ENCODE data around the gene GALNT2.

The GALNT2 gene

GRCh38 chr1:230170153-230170547 lies 103.1 kb downstream of the GALNT2 start:
- peaks cover 20 to 25% of the 10 kb centered on the region in 2 donors for H3K4me1 ChIP-seq (ENCODE audit: control insufficient read depth in 1 of 2, insufficient read depth in 2 of 2, low read length in 2 of 2)
- H3K27me3 ChIP-seq (ENCODE audit: control insufficient read depth in 1 of 2, insufficient read depth in 2 of 2, low read length in 2 of 2) = no peaks in the 10 kb centered on the region
- H3K27ac ChIP-seq (ENCODE audit: low read depth, low read length) = peak overlapping the region; percentile 68
- H3K4me3 ChIP-seq (ENCODE audit: low read depth in 1 of 2, low read length in 2 of 2) = peak overlapping the region; percentile 49 to 59
- H3K9ac ChIP-seq (ENCODE audit: low read depth in 1 of 2, low read length in 2 of 2) = peak overlapping the region; percentile 45
- H3K36me3 ChIP-seq (ENCODE audit: control insufficient read depth in 1 of 2, insufficient read depth in 2 of 2, low read length in 2 of 2) = no peaks in the 10 kb centered on the region
- no peaks in the 10 kb centered on the region for H3K9me3 ChIP-seq (ENCODE audit: control insufficient read depth in 1 of 2, low read length in 2 of 2)

DNA sequence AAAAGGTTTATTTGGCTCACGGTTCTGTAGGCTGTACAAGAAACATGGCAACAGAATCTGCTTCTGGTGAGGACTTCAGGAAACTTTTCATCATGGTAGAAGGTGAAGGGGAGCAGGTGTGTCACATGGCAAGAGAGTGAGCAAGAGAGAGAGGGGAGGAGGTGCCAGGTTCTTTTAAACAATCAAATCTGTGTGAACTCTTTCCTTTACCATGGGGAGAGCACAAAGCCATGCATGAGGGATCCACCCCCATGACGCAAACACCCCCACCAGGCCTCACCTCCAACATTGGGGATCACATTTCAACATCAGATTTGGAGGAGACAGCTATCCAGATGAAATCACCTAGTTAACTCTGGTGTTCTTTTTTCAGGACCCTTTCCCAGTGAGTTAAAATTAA lies 103.6 kb downstream of the GALNT2 start:
- Histone ChIP-seq H3K27ac (ENCODE audit: low read depth, low read length) (no peak overlapping the region), H3K36me3 (ENCODE audit: control insufficient read depth in 1 of 2, insufficient read depth in 2 of 2, low read length in 2 of 2) (no peaks in the 10 kb centered on the region), H3K4me3 (ENCODE audit: low read depth in 1 of 2, low read length in 2 of 2) (no peak overlapping the region), H3K9me3 (ENCODE audit: control insufficient read depth in 1 of 2, low read length in 2 of 2) (no peaks in the 10 kb centered on the region), H3K9ac (ENCODE audit: low read depth in 1 of 2, low read length in 2 of 2) (no peak overlapping the region), H3K27me3 (ENCODE audit: control insufficient read depth in 1 of 2, insufficient read depth in 2 of 2, low read length in 2 of 2) (no peaks in the 10 kb centered on the region), H3K4me1 (ENCODE audit: control insufficient read depth in 1 of 2, insufficient read depth in 2 of 2, low read length in 2 of 2) (peaks cover 24 to 30% of the 10 kb centered on the region in 2 donors)

- Histone ChIP-seq H3K27ac (ENCODE audit: low read depth, low read length) (no peak overlapping the region), H3K36me3 (ENCODE audit: control insufficient read depth in 1 of 2, insufficient read depth in 2 of 2, low read length in 2 of 2) (no peaks in the 10 kb centered on the region), H3K4me3 (ENCODE audit: low read depth in 1 of 2, low read length in 2 of 2) (no peak overlapping the region), H3K9ac (ENCODE audit: low read depth in 1 of 2, low read length in 2 of 2) (no peak overlapping the region), H3K9me3 (ENCODE audit: control insufficient read depth in 1 of 2, low read length in 2 of 2) (no peaks in the 10 kb centered on the region), H3K4me1 (ENCODE audit: control insufficient read depth in 1 of 2, insufficient read depth in 2 of 2, low read length in 2 of 2) (peaks cover 28 to 37% of the 10 kb centered on the region in 2 donors), H3K27me3 (ENCODE audit: control insufficient read depth in 1 of 2, insufficient read depth in 2 of 2, low read length in 2 of 2) (no peaks in the 10 kb centered on the region)
Measured at GRCh38 chr1:230171356-230172015, 104.4 kb downstream of the GALNT2 start.

DNA sequence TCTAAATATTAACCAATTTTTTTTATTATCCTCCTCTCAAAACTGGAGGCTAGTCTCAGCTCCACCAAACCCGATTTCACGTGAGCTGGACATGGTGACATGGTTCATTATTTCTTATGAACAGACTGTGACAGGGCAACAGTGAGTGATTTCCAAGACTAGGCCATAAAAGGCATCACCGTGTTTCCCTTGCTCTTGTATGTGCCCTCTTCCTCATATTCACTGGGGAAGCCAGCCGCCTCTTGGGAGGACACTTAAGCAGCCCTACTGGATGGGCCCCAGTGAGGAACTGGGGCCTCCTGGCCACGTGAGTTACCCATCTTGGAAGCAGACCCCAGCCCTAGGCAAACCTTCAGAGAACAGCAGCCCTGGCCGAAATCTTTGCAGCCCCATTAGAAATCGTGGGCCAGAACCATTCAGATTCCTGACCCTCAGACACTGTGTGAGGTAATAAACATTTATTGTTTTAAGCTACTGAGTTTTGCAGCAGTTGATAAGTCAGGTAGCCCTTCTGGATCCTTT lies 105.0 kb downstream of the GALNT2 start:
- peaks cover 28 to 40% of the 10 kb centered on the region in 2 donors for H3K4me1 ChIP-seq (ENCODE audit: control insufficient read depth in 1 of 2, insufficient read depth in 2 of 2, low read length in 2 of 2)
- no peak overlapping the region for H3K27ac ChIP-seq (ENCODE audit: low read depth, low read length)

DNA sequence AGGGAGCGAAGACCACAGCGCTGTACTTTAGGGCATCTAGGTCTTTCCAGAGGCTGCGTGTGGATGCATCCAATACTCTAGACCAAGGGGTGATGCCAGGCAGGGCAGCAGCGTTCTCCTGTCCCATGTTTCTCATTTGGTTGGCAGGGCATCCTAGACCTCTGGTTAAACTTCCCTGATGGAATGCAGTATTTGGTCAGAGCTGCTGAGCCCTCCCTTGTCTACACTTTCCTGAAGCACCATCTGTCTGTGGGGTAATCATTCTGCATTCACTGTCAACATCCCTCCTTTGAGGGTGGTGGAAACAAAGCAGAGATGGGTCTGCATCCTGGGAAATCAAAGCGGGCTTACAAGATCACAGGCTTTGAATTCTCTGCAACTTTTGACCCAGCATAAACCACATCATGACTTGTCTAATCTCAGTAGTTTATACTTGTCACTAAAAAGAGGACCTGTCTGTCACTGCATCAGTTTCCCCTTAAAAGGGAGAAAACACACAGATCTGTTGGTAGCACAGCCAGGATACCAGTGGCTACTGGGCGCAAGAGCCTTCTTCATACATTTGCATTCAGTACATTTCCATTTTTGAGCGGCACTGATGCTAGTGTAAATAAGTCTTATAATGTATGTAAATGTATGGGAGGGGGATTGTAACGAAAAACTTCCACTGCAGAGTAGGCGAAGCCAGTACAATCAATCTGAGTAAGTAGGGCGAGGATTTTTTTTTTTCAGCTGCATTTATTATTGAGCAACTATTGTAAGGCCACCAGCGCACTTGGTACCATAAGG lies 106.3 kb downstream of the GALNT2 start:
- Histone ChIP-seq H3K36me3 (ENCODE audit: control insufficient read depth in 1 of 2, insufficient read depth in 2 of 2, low read length in 2 of 2) (no peaks in the 10 kb centered on the region), H3K27me3 (ENCODE audit: control insufficient read depth in 1 of 2, insufficient read depth in 2 of 2, low read length in 2 of 2) (no peaks in the 10 kb centered on the region), H3K4me3 (ENCODE audit: low read depth in 1 of 2, low read length in 2 of 2) (no peak overlapping the region), H3K4me1 (ENCODE audit: control insufficient read depth in 1 of 2, insufficient read depth in 2 of 2, low read length in 2 of 2) (peaks cover 28 to 40% of the 10 kb centered on the region in 2 donors), H3K27ac (ENCODE audit: low read depth, low read length) (no peak overlapping the region), H3K9me3 (ENCODE audit: control insufficient read depth in 1 of 2, low read length in 2 of 2) (no peaks in the 10 kb centered on the region), H3K9ac (ENCODE audit: low read depth in 1 of 2, low read length in 2 of 2) (no peak overlapping the region)

More for the DNA sequence above, 105.0 kb downstream of the GALNT2 start:
- H3K27me3 ChIP-seq (ENCODE audit: control insufficient read depth in 1 of 2, insufficient read depth in 2 of 2, low read length in 2 of 2) = no peaks in the 10 kb centered on the region
- no peaks in the 10 kb centered on the region for H3K9me3 ChIP-seq (ENCODE audit: control insufficient read depth in 1 of 2, low read length in 2 of 2)
- H3K36me3 ChIP-seq (ENCODE audit: control insufficient read depth in 1 of 2, insufficient read depth in 2 of 2, low read length in 2 of 2) = no peaks in the 10 kb centered on the region
- no peak overlapping the region for H3K9ac ChIP-seq (ENCODE audit: low read depth in 1 of 2, low read length in 2 of 2)
- H3K4me3 ChIP-seq (ENCODE audit: low read depth in 1 of 2, low read length in 2 of 2) = no peak overlapping the region

DNA sequence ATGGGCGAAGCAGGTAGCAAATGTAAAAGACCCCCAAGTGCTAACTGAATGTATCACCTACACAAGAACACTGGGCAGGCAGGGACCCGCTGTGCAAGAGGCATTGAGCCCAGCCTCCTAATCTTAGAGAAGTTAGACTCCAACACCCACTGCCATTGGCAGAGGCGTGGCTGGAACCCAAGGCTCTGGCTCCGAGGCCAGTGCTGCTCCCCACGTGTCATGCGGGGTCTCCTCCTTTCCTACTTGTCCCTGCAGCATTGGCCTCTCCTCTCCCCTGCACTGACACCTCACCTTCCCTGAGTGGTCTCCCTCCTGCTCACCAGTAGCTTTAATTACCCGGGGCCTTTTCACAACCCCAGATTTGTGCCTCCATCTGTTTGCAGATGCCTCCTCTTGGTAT lies 107.0 kb downstream of the GALNT2 start:
- Histone ChIP-seq H3K27me3 (ENCODE audit: control insufficient read depth in 1 of 2, insufficient read depth in 2 of 2, low read length in 2 of 2) (no peaks in the 10 kb centered on the region), H3K27ac (ENCODE audit: low read depth, low read length) (no peak overlapping the region), H3K36me3 (ENCODE audit: control insufficient read depth in 1 of 2, insufficient read depth in 2 of 2, low read length in 2 of 2) (no peaks in the 10 kb centered on the region), H3K4me3 (ENCODE audit: low read depth in 1 of 2, low read length in 2 of 2) (no peak overlapping the region), H3K9ac (ENCODE audit: low read depth in 1 of 2, low read length in 2 of 2) (no peak overlapping the region), H3K4me1 (ENCODE audit: control insufficient read depth in 1 of 2, insufficient read depth in 2 of 2, low read length in 2 of 2) (peaks cover 28 to 40% of the 10 kb centered on the region in 2 donors), H3K9me3 (ENCODE audit: control insufficient read depth in 1 of 2, low read length in 2 of 2) (no peaks in the 10 kb centered on the region)

DNA sequence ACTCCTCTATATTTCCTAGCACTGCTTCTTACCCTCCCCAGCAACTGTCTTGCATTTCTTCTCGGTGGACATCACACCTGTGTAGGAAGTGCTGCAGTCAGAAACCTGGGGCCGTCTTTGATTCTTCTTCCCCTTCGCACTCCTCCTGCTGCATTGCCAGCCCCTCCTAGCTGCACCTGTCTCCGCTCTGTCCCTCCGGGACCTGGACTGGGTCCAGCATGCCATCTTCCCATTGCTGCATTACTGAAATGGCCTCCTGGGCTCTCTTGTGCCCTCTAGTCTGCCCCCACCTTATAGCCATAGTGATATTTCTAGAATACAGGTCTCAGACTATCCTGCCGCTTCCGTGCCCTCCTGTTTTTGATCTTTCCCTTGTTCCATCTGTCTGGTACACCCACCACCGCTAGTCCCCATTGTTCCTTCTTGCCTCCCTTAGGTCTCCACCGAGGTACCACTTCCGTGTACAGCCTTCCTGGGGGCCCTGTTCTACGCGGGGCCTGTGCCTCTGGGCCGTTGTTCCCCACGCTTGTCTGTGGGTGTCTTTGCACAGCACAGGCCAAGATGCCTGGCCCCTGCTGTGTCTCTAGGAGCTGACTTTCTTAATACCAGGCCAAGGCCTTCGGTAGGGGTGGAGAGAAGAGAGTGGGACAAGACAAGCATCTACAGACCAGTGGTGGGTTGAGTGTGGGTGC lies 107.6 kb downstream of the GALNT2 start:
- Histone ChIP-seq H3K27me3 (ENCODE audit: control insufficient read depth in 1 of 2, insufficient read depth in 2 of 2, low read length in 2 of 2) (no peaks in the 10 kb centered on the region), H3K9me3 (ENCODE audit: control insufficient read depth in 1 of 2, low read length in 2 of 2) (no peaks in the 10 kb centered on the region), H3K36me3 (ENCODE audit: control insufficient read depth in 1 of 2, insufficient read depth in 2 of 2, low read length in 2 of 2) (peaks cover 0 to 5% of the 10 kb centered on the region in 2 donors), H3K4me3 (ENCODE audit: low read depth in 1 of 2, low read length in 2 of 2) (no peak overlapping the region), H3K27ac (ENCODE audit: low read depth, low read length) (no peak overlapping the region), H3K4me1 (ENCODE audit: control insufficient read depth in 1 of 2, insufficient read depth in 2 of 2, low read length in 2 of 2) (peaks cover 23 to 35% of the 10 kb centered on the region in 2 donors), H3K9ac (ENCODE audit: low read depth in 1 of 2, low read length in 2 of 2) (no peak overlapping the region)

DNA sequence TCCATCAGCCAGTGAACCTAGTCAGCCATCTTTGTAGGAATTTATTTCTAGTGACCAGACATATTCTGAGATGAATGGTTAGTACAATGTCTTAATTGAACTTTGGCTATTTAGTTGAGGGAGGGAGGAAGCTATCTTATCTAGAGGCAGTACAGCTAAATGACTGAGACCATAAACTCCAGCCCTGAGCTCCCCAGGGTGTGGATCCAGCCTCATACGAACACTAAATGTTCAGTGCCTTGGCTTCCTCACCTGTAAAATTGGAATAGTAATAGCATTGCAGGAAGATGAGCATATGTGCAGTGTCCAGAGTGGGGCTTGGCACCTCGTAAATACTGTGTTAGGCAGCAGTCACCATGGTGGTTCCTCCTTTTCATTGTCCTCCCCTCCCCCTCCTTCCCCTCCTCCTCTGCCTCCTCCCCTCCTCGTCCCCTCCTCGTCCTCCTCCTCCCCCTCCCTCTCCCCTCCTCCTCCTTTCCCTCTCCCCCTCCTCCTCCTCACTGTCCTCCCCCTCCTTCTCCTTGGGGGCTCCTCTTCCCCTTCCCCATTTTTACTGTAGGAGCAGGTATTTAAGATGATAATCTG lies 108.2 kb downstream of the GALNT2 start:
- Histone ChIP-seq H3K27me3 (ENCODE audit: control insufficient read depth in 1 of 2, insufficient read depth in 2 of 2, low read length in 2 of 2) (no peaks in the 10 kb centered on the region), H3K4me1 (ENCODE audit: control insufficient read depth in 1 of 2, insufficient read depth in 2 of 2, low read length in 2 of 2) (peaks cover 19 to 29% of the 10 kb centered on the region in 2 donors), H3K27ac (ENCODE audit: low read depth, low read length) (no peak overlapping the region), H3K9ac (ENCODE audit: low read depth in 1 of 2, low read length in 2 of 2) (no peak overlapping the region), H3K9me3 (ENCODE audit: control insufficient read depth in 1 of 2, low read length in 2 of 2) (no peaks in the 10 kb centered on the region), H3K4me3 (ENCODE audit: low read depth in 1 of 2, low read length in 2 of 2) (no peak overlapping the region), H3K36me3 (ENCODE audit: control insufficient read depth in 1 of 2, insufficient read depth in 2 of 2, low read length in 2 of 2) (peaks cover 0 to 5% of the 10 kb centered on the region in 2 donors)

- Histone ChIP-seq H3K9ac (ENCODE audit: low read depth in 1 of 2, low read length in 2 of 2) (no peak overlapping the region), H3K4me1 (ENCODE audit: control insufficient read depth in 1 of 2, insufficient read depth in 2 of 2, low read length in 2 of 2) (peaks cover 19 to 28% of the 10 kb centered on the region in 2 donors), H3K9me3 (ENCODE audit: control insufficient read depth in 1 of 2, low read length in 2 of 2) (no peaks in the 10 kb centered on the region), H3K27me3 (ENCODE audit: control insufficient read depth in 1 of 2, insufficient read depth in 2 of 2, low read length in 2 of 2) (no peaks in the 10 kb centered on the region), H3K36me3 (ENCODE audit: control insufficient read depth in 1 of 2, insufficient read depth in 2 of 2, low read length in 2 of 2) (peaks cover 0 to 5% of the 10 kb centered on the region in 2 donors), H3K27ac (ENCODE audit: low read depth, low read length) (no peak overlapping the region), H3K4me3 (ENCODE audit: low read depth in 1 of 2, low read length in 2 of 2) (no peak overlapping the region)
Measured at GRCh38 chr1:230175839-230176238, 108.8 kb downstream of the GALNT2 start.
